Stimulated activated CD4-positive, alpha-beta T cell treated with anti-CD3 and anti-CD28 coated beads, Interleukin-4, amount 100 ng/mL, for 1 hour (primary cell): Measurements from ENCODE around the gene KIF26B.
"Not testable (repeated sequence)": the region's sequence is repeated elsewhere in the genome, so short reads cannot be mapped to it uniquely, and the experiment has no call there.

Experiments used
- DNase-seq: peaks from one replicate; pipeline ENCODE4 v3.0.0-alpha.2; 2020

KIF26B gene

GRCh38 chr1:245672836-245673656, 518.3 kb downstream of the KIF26B start:
- not testable (repeated sequence) for DNase-seq

DNA sequence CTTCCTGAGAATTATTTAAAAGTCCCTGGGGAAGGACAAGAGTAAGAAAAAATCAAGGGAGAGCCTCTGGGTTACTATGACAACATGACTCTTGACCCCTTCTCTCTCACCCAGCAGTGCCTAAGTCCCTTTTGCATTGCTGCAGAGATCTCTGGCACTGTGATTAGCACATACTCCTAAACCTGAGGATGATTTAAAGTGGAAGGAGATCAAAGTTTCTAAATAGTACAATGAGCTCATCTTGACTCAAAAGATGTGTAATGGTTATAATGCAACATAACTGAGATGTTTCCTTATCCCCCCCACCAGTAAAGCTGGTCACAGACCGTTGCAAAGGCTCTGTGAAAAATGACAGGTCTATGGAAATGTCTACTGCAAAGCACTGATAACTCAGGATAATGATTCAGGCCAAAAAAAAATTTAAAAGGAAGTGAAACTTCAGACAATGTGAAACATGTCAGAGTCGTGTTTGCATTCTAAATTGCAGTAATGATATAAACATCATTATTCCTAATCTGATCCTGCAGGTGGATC, 519.2 kb downstream of the KIF26B start:
- DNase-seq, result no peak

- DNase-seq, result no peak
Observed at GRCh38 chr1:245677461-245678240, 522.9 kb downstream of the KIF26B start.

DNA sequence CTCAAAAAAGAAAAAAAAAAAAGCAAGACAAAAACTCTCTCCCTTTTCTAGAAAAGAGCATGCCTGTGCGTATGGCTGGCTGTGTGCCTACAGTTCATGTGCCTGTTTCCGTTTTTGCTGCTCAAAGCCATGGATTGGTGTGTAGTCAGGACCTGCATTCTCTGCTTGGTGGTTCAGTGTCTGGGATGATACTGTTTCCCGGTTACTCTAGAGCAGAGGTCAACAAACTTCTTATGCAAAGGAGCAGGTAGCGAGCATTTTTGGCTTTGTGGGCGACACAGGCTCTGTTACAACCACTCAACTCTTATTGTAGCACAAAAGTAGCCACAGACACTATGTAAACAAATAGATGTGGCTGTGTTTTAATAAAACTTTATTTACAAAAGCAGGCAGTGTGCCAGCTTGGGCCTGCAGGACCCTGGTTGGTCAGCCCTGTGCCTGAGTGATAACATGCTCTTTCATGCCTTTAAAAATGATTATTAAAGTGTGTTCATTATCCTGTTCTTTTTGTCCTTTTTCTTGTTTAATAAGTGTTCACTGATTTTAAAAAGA, 524.2 kb downstream of the KIF26B start:
- no peak for DNase-seq

GRCh38 chr1:245679821-245680780, 525.3 kb downstream of the KIF26B start:
- no peak for DNase-seq

GRCh38 chr1:245682638-245683628, 528.1 kb downstream of the KIF26B start:
- no peak for DNase-seq

DNA sequence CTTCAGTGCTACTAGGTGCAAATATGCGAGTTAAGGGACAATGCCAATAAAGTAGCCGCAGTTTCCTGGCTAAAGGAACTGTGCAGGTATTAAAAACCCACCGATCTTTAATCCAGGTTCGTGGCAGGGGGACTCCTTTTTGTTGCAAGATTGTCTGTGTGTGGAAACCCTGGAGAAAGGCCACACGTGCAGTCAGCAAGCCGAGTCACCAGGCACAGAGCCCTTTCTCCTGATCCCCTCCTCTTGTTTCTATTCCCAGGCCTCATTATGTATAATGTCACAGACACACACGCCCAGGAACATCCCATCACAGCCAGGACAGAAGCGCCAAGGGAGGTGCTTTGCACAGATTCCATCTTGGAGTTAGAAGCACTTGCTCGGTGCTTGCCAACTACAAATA, 528.9 kb downstream of the KIF26B start:
- no peak for DNase-seq

DNA sequence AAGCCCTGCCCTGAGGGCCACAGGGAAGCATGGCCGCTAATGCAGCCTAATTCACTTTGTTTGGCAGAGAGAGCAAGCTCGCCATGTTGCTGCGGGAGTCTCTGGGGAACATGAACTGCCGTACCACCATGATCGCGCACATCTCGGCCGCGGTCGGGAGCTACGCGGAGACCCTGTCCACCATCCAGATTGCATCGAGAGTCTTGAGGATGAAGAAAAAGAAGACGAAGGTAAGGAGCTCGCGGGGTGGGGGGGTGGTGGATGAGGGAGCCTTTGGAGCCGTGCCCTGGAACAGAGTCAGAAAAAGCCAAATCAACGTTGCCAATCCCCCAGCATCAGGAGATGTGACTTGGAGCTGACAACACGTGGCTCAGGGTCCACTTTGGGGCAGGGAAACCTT, 529.4 kb downstream of the KIF26B start:
- no peak for DNase-seq

GRCh38 chr1:245684571-245684970, 529.8 kb downstream of the KIF26B start:
- DNase-seq, result no peak

GRCh38 chr1:245685111-245685810, 530.5 kb downstream of the KIF26B start:
- no peak for DNase-seq

GRCh38 chr1:245686006-245686405, 531.2 kb downstream of the KIF26B start:
- DNase-seq, result no peak

DNA sequence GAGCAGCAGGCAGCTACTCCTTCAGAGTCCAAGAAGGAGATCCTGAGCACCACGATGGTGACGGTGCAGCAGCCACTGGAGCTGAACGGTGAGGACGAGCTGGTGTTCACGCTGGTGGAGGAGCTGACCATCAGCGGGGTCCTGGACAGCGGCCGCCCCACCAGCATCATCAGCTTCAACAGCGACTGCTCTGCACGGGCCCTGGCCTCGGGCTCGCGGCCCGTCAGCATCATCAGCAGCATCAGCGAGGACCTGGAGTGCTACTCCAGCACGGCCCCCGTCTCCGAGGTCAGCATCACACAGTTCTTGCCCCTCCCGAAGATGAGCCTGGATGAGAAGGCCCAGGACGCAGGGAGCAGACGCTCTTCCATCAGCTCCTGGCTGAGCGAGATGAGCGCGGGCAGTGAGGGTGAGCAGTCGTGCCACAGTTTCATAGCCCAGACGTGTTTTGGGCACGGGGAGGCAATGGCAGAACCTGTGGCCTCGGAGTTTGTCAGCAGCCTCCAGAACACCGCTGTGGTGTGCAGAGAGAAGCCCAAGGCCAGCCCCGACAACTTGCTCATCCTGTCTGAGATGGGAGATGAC, 531.8 kb downstream of the KIF26B start:
- no peak for DNase-seq

- no peak for DNase-seq
Observed at GRCh38 chr1:245687152-245687635, 532.4 kb downstream of the KIF26B start.

- DNase-seq, result no peak
Observed at GRCh38 chr1:245687636-245688535, 533.1 kb downstream of the KIF26B start.

- no peak for DNase-seq
Observed at GRCh38 chr1:245688536-245689453, 534.0 kb downstream of the KIF26B start.

DNA sequence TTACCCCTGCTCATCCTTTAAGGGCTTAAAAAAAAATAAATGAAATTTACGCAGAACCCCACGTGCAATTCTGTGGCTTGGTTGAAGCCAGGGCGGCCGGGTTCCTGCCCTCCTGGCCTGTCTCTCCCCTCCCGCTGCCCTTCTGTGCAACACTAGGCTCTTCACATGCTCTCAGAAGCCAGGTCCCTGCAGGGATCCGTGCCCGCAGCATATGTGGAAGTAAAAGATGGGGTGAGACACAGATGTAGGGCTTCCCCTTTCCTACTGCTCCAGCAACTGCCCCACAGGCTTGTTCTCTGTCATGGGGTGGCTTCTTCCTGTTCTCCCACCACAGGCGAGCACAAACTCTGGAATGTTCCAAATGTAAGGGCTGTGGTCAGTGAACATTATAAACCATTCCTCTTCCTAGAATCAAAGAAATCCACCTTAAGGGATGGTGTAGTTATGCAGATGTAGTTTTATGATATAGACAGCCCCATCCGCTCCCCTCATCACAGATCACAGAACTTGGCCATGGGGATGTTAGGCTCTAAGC, 535.4 kb downstream of the KIF26B start:
- DNase-seq, result no peak

- DNase-seq, result no peak
Observed at GRCh38 chr1:245690946-245691541, 536.3 kb downstream of the KIF26B start.
